ENCODE data around the gene TCERG1L. TPM values are rescaled to one million over a fixed set of nuclear protein-coding genes. Genes with fewer than 3 reads are reported as not detected.

Gene TCERG1L
- polyA plus RNA-seq, 1 of the 3 experiments (the other 2 are of a cell fraction), result not detected

GRCh38 chr10:131134651-131135050, 176.9 kb downstream of the TCERG1L start:
- no peaks in the 10 kb centered on the region for H3K9me3 ChIP-seq
- H3K27me3 ChIP-seq (ENCODE audit: insufficient read depth), result no peaks in the 10 kb centered on the region
- no peak overlapping the region for H3K4me3 ChIP-seq (ENCODE audit: low read depth in 2 of 2, low read length in 1 of 2)
- H3K4me2 ChIP-seq, result no peak overlapping the region
- no peaks in the 10 kb centered on the region for H3K9me2 ChIP-seq
- H4K20me1 ChIP-seq (ENCODE audit: insufficient read depth), result no peaks in the 10 kb centered on the region
- no peak for DNase-seq
- POLR2A ChIA-PET, result no interaction called here
- no peak for TF ChIP-seq GATA2 (CRISPR knock-in tag; IDR thresholded peaks at IDR 0.05)
- H2AFZ ChIP-seq (ENCODE audit: low read depth), result no peak overlapping the region
- H3K27ac ChIP-seq (ENCODE audit: low read depth in 2 of 2, low read length in 1 of 2), result no peak overlapping the region
- CTCF ChIA-PET, result no interaction called here
- no peaks in the 10 kb centered on the region for H3F3A ChIP-seq (replicated peaks; ENCODE audit: insufficient read depth)
- no peaks in the 10 kb centered on the region for H3K36me3 ChIP-seq (replicated peaks in 1 of 2; ENCODE audit: control insufficient read depth in 1 of 2, insufficient read depth in 2 of 2, low read length in 1 of 2)
- 26% methylated on average over 4 of the region's 7 CpGs for WGBS (ENCODE audit: low lambda C conversion rate)
- H3K4me1 ChIP-seq (ENCODE audit: control insufficient read depth in 1 of 2, insufficient read depth in 2 of 2, low read depth in 1 of 2, low read length in 1 of 2), result no peaks in the 10 kb centered on the region
- H3K79me2 ChIP-seq (ENCODE audit: insufficient read depth), result no peaks in the 10 kb centered on the region
- no peak overlapping the region for H3K9ac ChIP-seq

- no peaks in the 10 kb centered on the region for H3K79me2 ChIP-seq (ENCODE audit: insufficient read depth)
- H3K4me2 ChIP-seq, result no peak overlapping the region
- no peaks in the 10 kb centered on the region for H3F3A ChIP-seq (replicated peaks; ENCODE audit: insufficient read depth)
- H4K20me1 ChIP-seq (ENCODE audit: insufficient read depth), result no peaks in the 10 kb centered on the region
- TF ChIP-seq FOSL2 (IDR thresholded peaks at IDR 0.05; ENCODE audit: borderline replicate concordance, low read depth) (no peak), SMC3 (IDR thresholded peaks at IDR 0.05; ENCODE audit: low read depth, low read length) (no peak), RAD21 (IDR thresholded peaks at IDR 0.05; ENCODE audit: low read length) (no peak), RCOR1 (IDR thresholded peaks at IDR 0.05; ENCODE audit: low read length) (no peak), TEAD4 (IDR thresholded peaks at IDR 0.05; ENCODE audit: borderline replicate concordance, insufficient read depth) (no peak)
- H3K36me3 ChIP-seq (replicated peaks in 1 of 2; ENCODE audit: control insufficient read depth in 1 of 2, insufficient read depth in 2 of 2, low read length in 1 of 2), result no peaks in the 10 kb centered on the region
- no peak overlapping the region for H2AFZ ChIP-seq (ENCODE audit: low read depth)
- H3K27ac ChIP-seq (ENCODE audit: low read depth in 2 of 2, low read length in 1 of 2), result no peak overlapping the region
- ChIA-PET POLR2A (no interaction called here), CTCF (no interaction called here)
- WGBS (ENCODE audit: low lambda C conversion rate), result 14% methylated on average over 7 of the region's 7 CpGs
- no peaks in the 10 kb centered on the region for H3K4me1 ChIP-seq (ENCODE audit: control insufficient read depth in 1 of 2, insufficient read depth in 2 of 2, low read depth in 1 of 2, low read length in 1 of 2)
- H3K4me3 ChIP-seq (ENCODE audit: low read depth in 2 of 2, low read length in 1 of 2), result no peak overlapping the region
- no peaks in the 10 kb centered on the region for H3K9me2 ChIP-seq
- no peak for DNase-seq
- H3K9ac ChIP-seq, result no peak overlapping the region
- no peaks in the 10 kb centered on the region for H3K27me3 ChIP-seq (ENCODE audit: insufficient read depth)
- no peaks in the 10 kb centered on the region for H3K9me3 ChIP-seq
These were observed 177.4 kb downstream of the TCERG1L start for GRCh38 chr10:131134001-131134576.

GRCh38 chr10:131132681-131133080, 178.8 kb downstream of the TCERG1L start:
- Histone ChIP-seq H3K27me3 (ENCODE audit: insufficient read depth) (no peaks in the 10 kb centered on the region), H2AFZ (ENCODE audit: low read depth) (no peak overlapping the region), H3F3A (replicated peaks; ENCODE audit: insufficient read depth) (no peaks in the 10 kb centered on the region), H3K9me3 (no peaks in the 10 kb centered on the region), H3K27ac (ENCODE audit: low read depth in 2 of 2, low read length in 1 of 2) (no peak overlapping the region), H3K9me2 (no peaks in the 10 kb centered on the region), H3K4me2 (no peak overlapping the region), H3K9ac (no peak overlapping the region), H3K4me3 (ENCODE audit: low read depth in 2 of 2, low read length in 1 of 2) (no peak overlapping the region), H3K4me1 (ENCODE audit: control insufficient read depth in 1 of 2, insufficient read depth in 2 of 2, low read depth in 1 of 2, low read length in 1 of 2) (peaks cover 0 to 1% of the 10 kb centered on the region in 2 experiments; a peak in 1 of 4 replicates), H3K79me2 (ENCODE audit: insufficient read depth) (no peaks in the 10 kb centered on the region), H3K36me3 (replicated peaks in 1 of 2; ENCODE audit: control insufficient read depth in 1 of 2, insufficient read depth in 2 of 2, low read length in 1 of 2) (no peaks in the 10 kb centered on the region), H4K20me1 (ENCODE audit: insufficient read depth) (no peaks in the 10 kb centered on the region)
- no peak for DNase-seq
- WGBS (ENCODE audit: low lambda C conversion rate), result 19% methylated on average over 5 of the region's 8 CpGs
- POLR2A ChIA-PET, result no interaction called here
- CTCF ChIA-PET, result interaction anchor here (1.2 kb wide), 1 partner anchor 11 kb away, joined by 3 read pairs; no protein-coding TSS in a partner anchor
- TF ChIP-seq EP300 (IDR thresholded peaks at IDR 0.05; ENCODE audit: borderline replicate concordance in 1 of 2, low read depth in 1 of 2, low read length in 1 of 2) (no peak), USF2 (IDR thresholded peaks at IDR 0.05; ENCODE audit: borderline replicate concordance, low read depth, low read length) (no peak), CHD2 (IDR thresholded peaks at IDR 0.05; ENCODE audit: low read length, partially characterized antibody) (no peak), USF1 (IDR thresholded peaks at IDR 0.05; ENCODE audit: borderline replicate concordance, low read depth) (no peak), GABPA (IDR thresholded peaks at IDR 0.05; ENCODE audit: low read depth) (no peak), MEF2A (IDR thresholded peaks at IDR 0.05; ENCODE audit: borderline replicate concordance, low read depth) (no peak), EZH2phosphoT487 (IDR thresholded peaks at IDR 0.05; ENCODE audit: borderline replicate concordance, low read depth) (no peak), RCOR1 (IDR thresholded peaks at IDR 0.05; ENCODE audit: low read length) (no peak), RXRA (IDR thresholded peaks at IDR 0.05; ENCODE audit: borderline replicate concordance, low read depth) (no peak), TAF1 (IDR thresholded peaks at IDR 0.05; ENCODE audit: borderline replicate concordance, low read depth, low read length) (no peak), SIN3A (IDR thresholded peaks at IDR 0.05; ENCODE audit: borderline replicate concordance, low read depth, low read length) (no peak), REST (IDR thresholded peaks at IDR 0.05; ENCODE audit: low read depth, low read length) (no peak), SMC3 (IDR thresholded peaks at IDR 0.05; ENCODE audit: low read depth, low read length) (no peak)
